Endothelial cell of umbilical vein (primary cell): ENCODE data around the gene DNAAF3. TPM values are rescaled to one million over a fixed set of nuclear protein-coding genes. Genes with fewer than 3 reads are reported as not detected.

Experiments
- BruUV-seq: library from RNA; stranded (reverse); fragments of 400-500 nt; replicated peaks from 2 replicates; lab custom pipeline; 2021; lab: Mats Ljungman, UMichigan
- CTCF ChIA-PET: fragments of 300-600, 350-600 bp; sonication (Branson Sonifier 250); formaldehyde crosslinking; loops from one replicate; lab custom pipeline; 2021; ENCODE audit warnings: antibody characterized with exemption, inconsistent platforms; lab: Charles Lee
- POLR2A ChIA-PET: fragments of 300-600, 350-600 bp; sonication (Branson Sonifier 250); formaldehyde crosslinking; loops from one replicate; lab custom pipeline; 2021; ENCODE audit warnings: antibody characterized with exemption, inconsistent platforms; lab: Charles Lee
- DNase-seq: peaks from one replicate; pipeline ENCODE4 v3.0.0-alpha.2; 2011; ENCODE audit warnings: low read depth, low spot score
- FAIRE-seq: peaks from 2 replicates; lab custom pipeline; 2011; peaks lifted over from hg19 to GRCh38; lab: Jason Lieb, UNC
- H2AFZ ChIP-seq: 2 replicates; pipeline ENCODE4 v1.6.0; 2012; ENCODE audit warnings: low read depth, low read length, control low read depth, inconsistent platforms
- H3K27ac ChIP-seq: 2 replicates; pipeline ENCODE4 v1.5.1; 2011; ENCODE audit warnings: low read depth, mild to moderate bottlenecking, control low read depth, low read length, moderate library complexity; ENCODE audit not compliant: insufficient read depth
- H3K27me3 ChIP-seq, 2 experiments: 2 replicates each; pipeline versions ENCODE4 v1.6.0 to v1.6.1; 2011; ENCODE audit warnings: low read length in 2 of 2, mixed read lengths in 1 of 2; ENCODE audit not compliant: control insufficient read depth in 2 of 2, insufficient read depth in 2 of 2
- H3K36me3 ChIP-seq, 2 experiments: 2 replicates in 1 of 2; 3 replicates in 1 of 2; pipeline ENCODE4 v1.5.1; 2011; ENCODE audit warnings: low read length in 2 of 2, mild to moderate bottlenecking in 1 of 2, moderate library complexity in 1 of 2; ENCODE audit not compliant: control insufficient read depth in 2 of 2, insufficient read depth in 2 of 2; ENCODE audit errors: extremely low read depth in 1 of 2
- H3K4me1 ChIP-seq: 3 replicates; pipeline ENCODE4 v1.5.1; 2011; ENCODE audit warnings: mild to moderate bottlenecking, low read length; ENCODE audit not compliant: control insufficient read depth, insufficient read depth; ENCODE audit errors: extremely low read depth
- H3K4me2 ChIP-seq: 2 replicates; pipeline ENCODE4 v1.6.1; 2011; ENCODE audit warnings: low read length, control low read depth, mixed read lengths; ENCODE audit not compliant: insufficient read depth
- H3K4me3 ChIP-seq, 3 experiments: fragments of 200-600 bp in 1 of 3; sonication (generic), shearing (Covaris generic) in 1 of 3; replicated peaks in 1 of 3; 2 replicates each; pipeline ENCODE4 v1.5.1; 2011 to 2016; ENCODE audit warnings: control low read depth in 3 of 3, low read length in 3 of 3, mild to moderate bottlenecking in 2 of 3, inconsistent platforms in 1 of 3, low read depth in 1 of 3, moderate library complexity in 1 of 3; ENCODE audit not compliant: insufficient read depth in 1 of 3
- H3K79me2 ChIP-seq: 2 replicates; pipeline ENCODE4 v1.6.0; 2012; ENCODE audit warnings: low read length, inconsistent platforms; ENCODE audit not compliant: control insufficient read depth, insufficient read depth
- H3K9ac ChIP-seq: replicated peaks from 2 replicates; pipeline ENCODE3; 2011; ENCODE audit warnings: low read length, control low read depth; ENCODE audit not compliant: insufficient read depth; ENCODE audit errors: extremely low read depth
- H3K9me1 ChIP-seq: replicated peaks from 3 replicates; pipeline ENCODE4 v1.6.0; 2011; ENCODE audit warnings: mild to moderate bottlenecking, low read length; ENCODE audit not compliant: control insufficient read depth, insufficient read depth; ENCODE audit errors: extremely low read depth
- H3K9me3 ChIP-seq: replicated peaks from 2 replicates; pipeline ENCODE4 v1.5.1; 2012; ENCODE audit warnings: low read length, inconsistent platforms; ENCODE audit not compliant: control insufficient read depth, insufficient read depth
- H4K20me1 ChIP-seq: replicated peaks from 2 replicates; pipeline ENCODE3; 2011; ENCODE audit warnings: mild to moderate bottlenecking, low read length; ENCODE audit not compliant: control insufficient read depth, insufficient read depth; ENCODE audit errors: extremely low read depth
- EZH2 ChIP-seq: IDR thresholded peaks from 2 replicates; pipeline ENCODE4 v1.6.1; 2012; ENCODE audit warnings: borderline replicate concordance, low read depth, mild to moderate bottlenecking, moderate library complexity, low read length, inconsistent platforms; ENCODE audit not compliant: severe bottlenecking
- FOS ChIP-seq: IDR thresholded peaks from 2 replicates; pipeline ENCODE4 v1.6.1; 2011; ENCODE audit warnings: mild to moderate bottlenecking, low read length, moderate library complexity, borderline replicate concordance; ENCODE audit not compliant: insufficient read depth
- GATA2 ChIP-seq: IDR thresholded peaks from 2 replicates; pipeline ENCODE4 v1.7.0; 2011; ENCODE audit warnings: low read depth, mild to moderate bottlenecking, moderate library complexity, mixed read lengths, low read length; ENCODE audit not compliant: insufficient read length, insufficient read depth
- JUN ChIP-seq: IDR thresholded peaks from 2 replicates; pipeline ENCODE4 v1.6.1; 2011; ENCODE audit warnings: borderline replicate concordance, low read depth; ENCODE audit not compliant: insufficient read length, insufficient read depth
- MAX ChIP-seq: IDR thresholded peaks from 2 replicates; pipeline ENCODE4 v1.6.1; 2011; ENCODE audit not compliant: insufficient read depth, insufficient read length
- MYC ChIP-seq: IDR thresholded peaks from one replicate; pipeline ENCODE4 v1.6.1; 2011; ENCODE audit warnings: mild to moderate bottlenecking, low read depth, low read length
- POLR2A ChIP-seq: IDR thresholded peaks from 2 replicates; pipeline ENCODE4 v1.6.1; 2012; ENCODE audit warnings: low read depth, mild to moderate bottlenecking, control low read depth, low read length
- POLR2AphosphoS5 ChIP-seq: IDR thresholded peaks from 2 replicates; pipeline ENCODE4 v1.6.1; 2012; ENCODE audit warnings: low read depth, mild to moderate bottlenecking, control low read depth, low read length, moderate library complexity; ENCODE audit not compliant: insufficient read depth
- dilution Hi-C: fragments of 300-500 bp; cut with MboI; formaldehyde crosslinking; loops from one replicate; pipeline ENCODE4 v1.15.0; 2019; ENCODE audit warnings: low sequenced_read_pairs; ENCODE audit not compliant: extremely low pct_ligation_motif_present
- intact Hi-C: fragments of 100-400 bp; cut with micrococcal nuclease; formaldehyde crosslinking; loops from one replicate; pipeline ENCODE4 v1.10.0; 2022
- polyA plus RNA-seq, 4 experiments: library from polyadenylated mRNA; depleted of rRNA in 3 of 4; stranded (reverse) in 3 of 4; unstranded in 1 of 4; fragments of >200 nt; gene quantifications; 2 replicates each; pipeline versions ENCODE4 v1.2.1 to v1.2.3, GENCODE V29; 2011 to 2012; ENCODE audit warnings: missing spikeins in 1 of 4
- total RNA-seq: library from RNA; stranded (reverse); gene quantifications from 2 replicates; pipeline ENCODE4 v1.2.3, GENCODE V29; 2021
- TF ChIP-seq, protein P1 (sequence below), 2 donors: IDR thresholded peaks; 1 replicate in 1 of 2; 2 replicates in 1 of 2; pipeline ENCODE4 v1.5.1; 2011; ENCODE audit warnings: low read length in 2 of 2, mild to moderate bottlenecking in 2 of 2, moderate library complexity in 2 of 2, control low read depth in 1 of 2, inconsistent platforms in 1 of 2, low read depth in 1 of 2; ENCODE audit not compliant: insufficient read depth in 1 of 2; ENCODE audit errors: extremely low read depth in 1 of 2

Gene DNAAF3
- total and polyA plus RNA-seq, 2 donors (not counting 3 experiments of a cell fraction or from before 2014, with no cell fraction given), result 0.62 to 0.75 TPM

DNA sequence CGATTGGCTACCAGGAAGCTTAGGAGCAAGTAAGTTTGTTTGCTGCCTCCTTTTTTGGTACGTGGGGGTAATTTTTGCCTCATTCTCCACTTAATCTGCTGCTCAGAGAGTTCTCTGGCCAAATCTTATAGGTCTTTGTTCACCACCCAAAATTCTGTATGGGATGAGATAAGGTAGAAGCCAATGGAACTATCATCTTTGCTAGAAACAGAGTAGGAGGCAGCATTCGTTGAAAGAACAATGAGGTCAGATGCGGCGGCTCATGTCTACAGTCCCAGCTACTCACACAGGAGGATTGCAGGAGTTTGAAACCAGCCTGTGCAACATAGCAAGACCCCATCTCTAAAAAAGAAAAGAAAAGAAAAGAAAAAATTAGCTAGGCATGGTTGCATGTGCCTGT is 5.0 kb upstream of the DNAAF3 start:
- H3K79me2 ChIP-seq, result no peaks in the 10 kb centered on the region
- no peaks in the 10 kb centered on the region for H3K9me3 ChIP-seq
- no peaks in the 10 kb centered on the region for H3K9me1 ChIP-seq
- no peak overlapping the region for H3K27ac ChIP-seq
- CTCF ChIA-PET, result interaction anchor here (0.7 to 1.1 kb wide), 4 partner anchors 9 to 332 kb away, joined by 3 to 4 read pairs (median 3); partner anchors contain the start of gene SYT5
- dilution Hi-C loops, result no loop called here
- no peak overlapping the region for H3K4me2 ChIP-seq
- DNase-seq (no peak), FAIRE-seq (no peak)
- no peak overlapping the region for H3K4me3 ChIP-seq
- H3K4me1 ChIP-seq, result no peaks in the 10 kb centered on the region
- H3K27me3 ChIP-seq, result peaks cover 22 to 27% of the 10 kb centered on the region in 2 experiments
- intact Hi-C loops, result no loop called here
- no peak overlapping the region for H3K9ac ChIP-seq
- no peaks in the 10 kb centered on the region for H4K20me1 ChIP-seq
- POLR2A ChIA-PET, result no interaction called here
- H3K36me3 ChIP-seq, result no peaks in the 10 kb centered on the region
- no TSS peak for BruUV-seq
- H2AFZ ChIP-seq, result no peak overlapping the region
- TF ChIP-seq MAX (no peak), FOS (no peak), JUN (no peak), POLR2AphosphoS5 (no peak)

- Histone ChIP-seq H3K27me3 (peaks cover 20 to 22% of the 10 kb centered on the region in 2 experiments), H3K9me1 (no peaks in the 10 kb centered on the region), H3K27ac (no peak overlapping the region), H3K9ac (no peak overlapping the region), H3K9me3 (no peaks in the 10 kb centered on the region), H4K20me1 (no peaks in the 10 kb centered on the region), H3K36me3 (no peaks in the 10 kb centered on the region), H3K4me1 (no peaks in the 10 kb centered on the region), H2AFZ (no peak overlapping the region), H3K4me2 (no peak overlapping the region), H3K4me3 (no peak overlapping the region), H3K79me2 (no peaks in the 10 kb centered on the region)
- no peak for TF ChIP-seq JUN
- TF ChIP-seq POLR2AphosphoS5, result no peak
- TF ChIP-seq GATA2, result no peak
- TF ChIP-seq FOS, result no peak
- TF ChIP-seq POLR2A, result no peak
- TF ChIP-seq EZH2, result no peak
- no peak for TF ChIP-seq MYC
- TF ChIP-seq, protein P1, sequence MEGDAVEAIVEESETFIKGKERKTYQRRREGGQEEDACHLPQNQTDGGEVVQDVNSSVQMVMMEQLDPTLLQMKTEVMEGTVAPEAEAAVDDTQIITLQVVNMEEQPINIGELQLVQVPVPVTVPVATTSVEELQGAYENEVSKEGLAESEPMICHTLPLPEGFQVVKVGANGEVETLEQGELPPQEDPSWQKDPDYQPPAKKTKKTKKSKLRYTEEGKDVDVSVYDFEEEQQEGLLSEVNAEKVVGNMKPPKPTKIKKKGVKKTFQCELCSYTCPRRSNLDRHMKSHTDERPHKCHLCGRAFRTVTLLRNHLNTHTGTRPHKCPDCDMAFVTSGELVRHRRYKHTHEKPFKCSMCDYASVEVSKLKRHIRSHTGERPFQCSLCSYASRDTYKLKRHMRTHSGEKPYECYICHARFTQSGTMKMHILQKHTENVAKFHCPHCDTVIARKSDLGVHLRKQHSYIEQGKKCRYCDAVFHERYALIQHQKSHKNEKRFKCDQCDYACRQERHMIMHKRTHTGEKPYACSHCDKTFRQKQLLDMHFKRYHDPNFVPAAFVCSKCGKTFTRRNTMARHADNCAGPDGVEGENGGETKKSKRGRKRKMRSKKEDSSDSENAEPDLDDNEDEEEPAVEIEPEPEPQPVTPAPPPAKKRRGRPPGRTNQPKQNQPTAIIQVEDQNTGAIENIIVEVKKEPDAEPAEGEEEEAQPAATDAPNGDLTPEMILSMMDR (IDR thresholded peaks at IDR 0.05; ENCODE audit: extremely low read depth in 1 of 2, insufficient read depth in 1 of 2, low read depth in 1 of 2, low read length in 2 of 2), result no peak
- no peak for TF ChIP-seq MAX
- DNase-seq (no peak), FAIRE-seq (no peak)
- intact Hi-C loops, result loop anchor here (5.0 kb wide), 1 partner anchor 48 kb away; no protein-coding TSS in a partner anchor
- ChIA-PET POLR2A (no interaction called here), CTCF (interaction anchor here (1.2 kb wide), 1 partner anchor 9 kb away, joined by 5 read pairs; no protein-coding TSS in a partner anchor)
- dilution Hi-C loops, result no loop called here
- BruUV-seq, result no TSS peak
These were observed 2.7 kb upstream of the DNAAF3 start for GRCh38 chr19:55169136-55169535.
